WERI-Rb-1 (cell line): ENCODE results near the gene RAB6B.

Experiments used
- DNase-seq: peaks from one replicate; pipeline ENCODE4 v3.0.0-alpha.2; 2020
- H3K27ac ChIP-seq: fragments of 250-450 bp; sonication (Bioruptor Pico); 2 replicates; pipeline ENCODE4 v1.5.1; 2020; ENCODE audit warnings: mild to moderate bottlenecking, moderate library complexity
- H3K27me3 ChIP-seq: fragments of 250-450 bp; sonication (Bioruptor Pico); 2 replicates; pipeline ENCODE4 v1.5.1; 2021; ENCODE audit warnings: mild to moderate bottlenecking, low read depth, moderate library complexity; ENCODE audit not compliant: insufficient read depth, severe bottlenecking
- H3K36me3 ChIP-seq: fragments of 250-450 bp; sonication (Bioruptor Pico); 2 replicates; pipeline ENCODE4 v1.5.1; 2020; ENCODE audit warnings: mild to moderate bottlenecking, moderate library complexity
- H3K4me3 ChIP-seq: 2 replicates; pipeline ENCODE4 v1.5.1; 2011; ENCODE audit warnings: low read depth, mild to moderate bottlenecking, control low read depth, low read length
- H3K9me3 ChIP-seq: fragments of 250-450 bp; sonication (Bioruptor Pico); 2 replicates; pipeline ENCODE4 v1.5.1; 2021; ENCODE audit warnings: mild to moderate bottlenecking, moderate library complexity; ENCODE audit not compliant: severe bottlenecking
- TF ChIP-seq, protein P1 (sequence below): IDR thresholded peaks from 2 replicates; pipeline ENCODE4 v1.5.1; 2011; ENCODE audit warnings: low read depth, mild to moderate bottlenecking, control low read depth, inconsistent platforms, low read length

Gene RAB6B

DNA sequence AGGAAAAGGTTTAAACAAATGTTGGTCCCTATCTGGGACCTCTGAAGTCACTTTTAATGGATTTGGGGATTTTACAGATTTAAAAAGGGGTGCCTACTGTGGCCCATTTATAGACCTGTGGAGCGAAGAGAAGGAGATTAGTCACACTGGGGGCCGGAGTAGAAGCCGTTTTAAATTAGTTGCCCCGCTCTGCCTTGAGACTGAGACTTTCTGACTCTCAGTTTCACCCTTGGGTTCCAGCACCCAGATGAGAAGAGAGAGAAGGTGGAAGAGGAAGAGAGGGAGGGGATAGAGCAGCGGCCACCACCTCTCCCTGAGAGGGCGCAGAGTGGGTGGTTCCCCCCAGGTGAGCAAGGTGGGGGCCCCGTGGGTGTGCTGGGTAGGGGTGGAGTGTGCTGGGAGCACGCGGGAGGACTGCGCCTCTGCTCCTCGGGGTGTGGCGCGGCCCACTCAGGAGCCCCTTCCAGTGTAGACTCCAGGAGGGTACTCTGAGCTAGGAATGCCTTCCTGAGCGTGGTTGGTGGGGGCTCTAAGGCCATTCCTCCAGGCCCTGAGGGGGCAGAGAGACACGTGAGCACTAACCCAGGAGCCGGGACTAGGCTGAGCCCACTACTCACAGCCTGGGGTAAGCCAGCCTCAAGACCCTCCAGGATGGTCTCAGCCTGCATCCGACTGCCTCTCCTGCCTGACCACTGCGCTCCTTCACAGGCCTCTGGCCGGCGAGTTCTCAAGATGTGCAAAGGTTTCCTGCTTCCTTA is 32.6 kb upstream of the RAB6B start:
- no peaks in the 10 kb centered on the region for H3K9me3 ChIP-seq
- TF ChIP-seq, protein P1, sequence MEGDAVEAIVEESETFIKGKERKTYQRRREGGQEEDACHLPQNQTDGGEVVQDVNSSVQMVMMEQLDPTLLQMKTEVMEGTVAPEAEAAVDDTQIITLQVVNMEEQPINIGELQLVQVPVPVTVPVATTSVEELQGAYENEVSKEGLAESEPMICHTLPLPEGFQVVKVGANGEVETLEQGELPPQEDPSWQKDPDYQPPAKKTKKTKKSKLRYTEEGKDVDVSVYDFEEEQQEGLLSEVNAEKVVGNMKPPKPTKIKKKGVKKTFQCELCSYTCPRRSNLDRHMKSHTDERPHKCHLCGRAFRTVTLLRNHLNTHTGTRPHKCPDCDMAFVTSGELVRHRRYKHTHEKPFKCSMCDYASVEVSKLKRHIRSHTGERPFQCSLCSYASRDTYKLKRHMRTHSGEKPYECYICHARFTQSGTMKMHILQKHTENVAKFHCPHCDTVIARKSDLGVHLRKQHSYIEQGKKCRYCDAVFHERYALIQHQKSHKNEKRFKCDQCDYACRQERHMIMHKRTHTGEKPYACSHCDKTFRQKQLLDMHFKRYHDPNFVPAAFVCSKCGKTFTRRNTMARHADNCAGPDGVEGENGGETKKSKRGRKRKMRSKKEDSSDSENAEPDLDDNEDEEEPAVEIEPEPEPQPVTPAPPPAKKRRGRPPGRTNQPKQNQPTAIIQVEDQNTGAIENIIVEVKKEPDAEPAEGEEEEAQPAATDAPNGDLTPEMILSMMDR, result no peak
- H3K27ac ChIP-seq, result no peak overlapping the region
- H3K4me3 ChIP-seq, result peak overlapping the region; percentile 50
- no peaks in the 10 kb centered on the region for H3K36me3 ChIP-seq
- peaks cover 17% of the 10 kb centered on the region for H3K27me3 ChIP-seq
- no peak for DNase-seq

DNA sequence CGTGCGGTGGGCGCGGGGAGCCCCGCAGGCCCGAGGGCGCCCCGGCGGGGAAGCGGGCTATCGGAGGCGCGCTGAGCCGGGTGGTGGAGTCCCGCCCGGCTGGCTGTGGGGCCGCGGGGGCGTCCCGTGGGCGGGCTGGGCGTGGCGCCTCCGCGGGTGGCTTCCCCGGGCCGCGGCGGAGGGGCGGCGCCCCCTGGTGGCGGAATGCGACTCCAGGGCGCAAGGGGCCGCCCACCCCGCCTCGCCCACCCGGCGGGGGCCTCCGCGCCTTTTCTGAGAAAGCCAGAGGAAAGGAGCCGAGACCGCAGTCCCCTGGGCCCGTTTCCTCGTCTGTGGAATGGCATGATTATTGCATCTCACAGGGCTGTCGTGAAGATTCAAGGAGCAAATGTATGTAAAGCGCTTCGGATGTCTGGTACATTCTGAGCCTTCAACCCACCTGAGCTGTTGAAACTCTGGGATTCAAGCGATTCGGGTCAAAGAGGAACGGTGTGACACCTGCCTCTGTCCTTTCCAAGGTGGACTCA is 31.9 kb upstream of the RAB6B start:
- no peak overlapping the region for H3K27ac ChIP-seq

DNA sequence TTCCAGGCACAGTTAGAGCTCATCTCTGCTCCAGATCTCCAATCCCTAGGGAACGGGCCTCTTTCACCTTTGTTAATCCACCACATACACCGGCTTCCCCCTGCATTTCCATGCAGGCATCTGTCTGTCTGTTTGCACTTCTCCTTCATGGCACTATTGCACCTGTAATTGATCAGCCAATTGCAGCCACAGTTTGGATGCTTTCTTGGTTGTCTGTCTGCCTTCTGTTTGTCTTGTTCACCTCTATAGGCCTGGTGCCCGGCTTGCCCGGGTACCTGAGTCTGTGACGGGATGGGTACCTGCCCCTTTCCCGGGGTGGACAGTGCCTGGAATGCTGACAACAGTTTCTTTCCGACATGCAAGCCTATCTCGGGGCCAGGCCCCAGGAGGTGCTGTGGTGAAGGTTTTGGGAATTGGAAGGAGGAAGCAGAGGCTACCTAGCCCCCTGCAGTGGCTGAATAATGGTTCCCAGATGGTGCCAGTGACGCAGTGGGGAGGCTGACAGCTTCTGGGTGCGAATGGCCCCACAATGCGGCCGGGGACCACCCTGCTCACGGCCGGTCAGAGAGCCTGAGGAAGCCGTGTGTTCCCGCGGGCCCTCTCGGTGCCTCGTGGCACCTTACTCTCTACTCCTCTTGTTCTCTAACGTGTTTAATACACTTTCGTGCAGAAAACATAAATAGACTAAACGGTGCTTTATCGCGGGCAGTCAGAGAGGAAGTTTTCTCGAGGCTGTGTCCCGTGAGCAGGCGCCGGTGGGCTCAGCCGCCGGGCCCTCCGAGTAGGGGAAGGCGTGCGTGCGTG is 31.3 kb upstream of the RAB6B start:
- DNase-seq, result no peak
- Histone ChIP-seq H3K4me3 (peak overlapping the region; percentile 50), H3K27ac (no peak overlapping the region), H3K36me3 (no peaks in the 10 kb centered on the region), H3K27me3 (peaks cover 17% of the 10 kb centered on the region), H3K9me3 (peaks cover 5% of the 10 kb centered on the region)
- TF ChIP-seq, protein P1, result peak; percentile 34; the same call in 1 of the 2 replicates

More for the DNA sequence above, 31.9 kb upstream of the RAB6B start:
- peak overlapping the region; percentile 50 for H3K4me3 ChIP-seq
- peak; percentile 46 for DNase-seq
- no peaks in the 10 kb centered on the region for H3K36me3 ChIP-seq
- TF ChIP-seq, protein P1, result peak; percentile 68
- no peaks in the 10 kb centered on the region for H3K9me3 ChIP-seq
- peaks cover 17% of the 10 kb centered on the region for H3K27me3 ChIP-seq

DNA sequence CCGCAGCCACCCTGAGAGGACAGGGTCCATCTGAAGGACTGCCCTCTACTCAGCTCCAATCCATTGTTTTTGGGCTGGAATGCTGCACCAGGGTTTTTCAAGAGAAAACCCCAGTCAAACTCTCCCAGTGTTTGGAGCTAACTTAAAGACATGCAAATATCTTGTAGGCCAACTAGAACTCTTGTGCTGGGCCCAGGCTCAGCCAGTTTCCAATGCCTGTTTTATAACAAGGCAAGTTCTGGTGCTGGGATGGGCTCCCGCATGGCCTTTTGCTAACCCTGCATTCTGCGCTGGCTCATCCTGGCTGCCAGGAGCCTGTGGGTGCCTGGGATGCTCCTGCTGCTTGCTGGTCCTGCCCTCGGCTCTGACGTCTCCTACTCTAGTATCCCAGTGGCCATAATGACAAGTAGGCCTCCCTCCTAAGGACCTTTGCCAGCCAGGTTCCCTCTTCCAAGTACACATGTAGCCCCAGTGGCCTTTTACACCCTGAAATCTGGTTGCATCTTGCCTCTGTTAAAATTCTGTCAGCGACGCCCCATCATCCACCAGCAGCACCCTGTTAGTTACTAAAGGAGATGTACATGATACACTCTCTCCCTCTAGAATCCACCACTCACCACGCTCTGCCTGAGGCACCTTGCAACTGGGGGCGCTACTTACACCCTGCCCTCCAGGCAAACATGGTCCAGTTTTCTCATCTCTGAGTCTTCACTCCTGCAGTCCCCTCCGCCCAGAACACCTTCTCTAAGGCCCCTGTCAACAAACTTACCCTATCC is 30.5 kb upstream of the RAB6B start:
- no peak overlapping the region for H3K27ac ChIP-seq
- TF ChIP-seq, protein P1, result no peak

DNA sequence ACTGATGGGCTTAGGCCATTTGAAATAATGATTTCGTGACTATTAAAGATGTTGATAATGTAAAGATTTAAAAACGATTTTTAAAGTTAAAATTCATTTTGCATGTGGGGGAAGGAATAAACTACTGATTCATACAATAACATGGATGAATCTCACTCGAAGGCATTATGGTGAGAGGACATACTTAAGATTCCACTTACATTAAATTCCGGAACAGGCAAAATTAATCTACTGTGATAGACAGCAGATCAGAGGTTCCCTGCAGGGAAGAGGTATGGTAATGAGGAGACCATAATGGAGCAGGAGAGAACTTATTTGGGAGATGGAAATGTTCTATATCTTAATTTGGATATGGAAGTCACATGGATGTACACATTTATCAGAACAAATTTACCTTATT is 28.4 kb upstream of the RAB6B start:
- no peak for DNase-seq
- no peaks in the 10 kb centered on the region for H3K36me3 ChIP-seq
- no peak overlapping the region for H3K4me3 ChIP-seq
- peaks cover 5% of the 10 kb centered on the region for H3K9me3 ChIP-seq
- no peak overlapping the region for H3K27ac ChIP-seq
- H3K27me3 ChIP-seq, result peaks cover 17% of the 10 kb centered on the region
- TF ChIP-seq, protein P1, result no peak

More for the DNA sequence above, 30.5 kb upstream of the RAB6B start:
- no peak for DNase-seq
- H3K9me3 ChIP-seq, result peaks cover 5% of the 10 kb centered on the region
- H3K4me3 ChIP-seq, result no peak overlapping the region
- peaks cover 17% of the 10 kb centered on the region for H3K27me3 ChIP-seq
- H3K36me3 ChIP-seq, result no peaks in the 10 kb centered on the region
